WTC11 (cell line): ENCODE measurements around the gene IL16. TPM values are rescaled to one million over a fixed set of nuclear protein-coding genes. Genes with fewer than 3 reads are reported as not detected.

Experiments
- ATAC-seq: fragments of 200-7000 bp; cut with Tn5 transposase; 2 replicates; pipeline ENCODE4 v1.10.0; 2021; ENCODE audit warnings: mild to moderate bottlenecking, moderate library complexity
- CTCF ChIA-PET: fragments of 300-600 bp; sonication (Branson Sonifier 250); formaldehyde crosslinking; loops from one replicate; lab custom pipeline; 2021; ENCODE audit warnings: antibody characterized with exemption; lab: Charles Lee
- POLR2A ChIA-PET: fragments of 350-600 bp; sonication (Branson Sonifier 250); formaldehyde crosslinking; loops from one replicate; lab custom pipeline; 2021; ENCODE audit warnings: antibody characterized with exemption; lab: Charles Lee
- DNase-seq: peaks from one replicate; pipeline ENCODE4 v3.0.0; 2021; ENCODE audit warnings: low spot score
- H3K27ac Mint-ChIP-seq: 2 replicates; pipeline ENCODE4 v1.8.0; 2021; ENCODE audit warnings: mixed read lengths
- H3K27me3 Mint-ChIP-seq: 2 replicates; pipeline ENCODE4 v1.8.0; 2021; ENCODE audit warnings: low read depth, mild to moderate bottlenecking, moderate library complexity, mixed read lengths
- H3K36me3 Mint-ChIP-seq: 2 replicates; pipeline ENCODE4 v1.8.0; 2021; ENCODE audit warnings: mixed read lengths
- H3K4me1 Mint-ChIP-seq: 2 replicates; pipeline ENCODE4 v1.8.0; 2022; ENCODE audit warnings: mixed read lengths
- H3K4me3 Mint-ChIP-seq: 2 replicates; pipeline ENCODE4 v1.8.0; 2021; ENCODE audit warnings: mild to moderate bottlenecking, moderate library complexity, mixed read lengths
- H3K9me3 Mint-ChIP-seq: 2 replicates; pipeline ENCODE4 v1.8.0; 2021; ENCODE audit warnings: mixed read lengths
- CBFB ChIP-seq: sonication (generic); formaldehyde crosslinking; IDR thresholded peaks from 2 replicates; pipeline ENCODE4 v1.8.1; 2022; ENCODE audit warnings: mild to moderate bottlenecking, low read depth, missing genetic modification reagents
- CREB1 ChIP-seq: sonication (generic); formaldehyde crosslinking; IDR thresholded peaks from 2 replicates; pipeline ENCODE4 v1.8.0; 2023; ENCODE audit warnings: mild to moderate bottlenecking, missing genetic modification reagents
- E2F4 ChIP-seq: sonication (generic); formaldehyde crosslinking; IDR thresholded peaks from 2 replicates; pipeline ENCODE4 v1.8.1; 2022; ENCODE audit warnings: low read depth, mild to moderate bottlenecking, moderate library complexity, missing genetic modification reagents, borderline replicate concordance
- FOXP1 ChIP-seq: sonication (generic); formaldehyde crosslinking; IDR thresholded peaks from 2 replicates; pipeline ENCODE4 v1.8.0; 2022; ENCODE audit warnings: missing genetic modification reagents, mild to moderate bottlenecking, moderate library complexity, borderline replicate concordance
- GRHL2 ChIP-seq: fragments of 250-450 bp; sonication (Bioruptor Pico); IDR thresholded peaks from 2 replicates; pipeline ENCODE4 v1.8.0; 2022; ENCODE audit warnings: mild to moderate bottlenecking, moderate library complexity; ENCODE audit not compliant: insufficient replicate concordance, severe bottlenecking
- GTF2I ChIP-seq: fragments of 250-450 bp; sonication (Bioruptor Pico); conservative IDR thresholded peaks from 2 replicates; pipeline ENCODE4 v1.4.0; 2021; ENCODE audit warnings: mild to moderate bottlenecking
- HMGA2 ChIP-seq: fragments of 250-450 bp; sonication (Bioruptor Pico); IDR thresholded peaks from 2 replicates; pipeline ENCODE4 v1.4.0; 2021; ENCODE audit warnings: mild to moderate bottlenecking, moderate library complexity
- IRF2 ChIP-seq: sonication (generic); formaldehyde crosslinking; IDR thresholded peaks from 2 replicates; pipeline ENCODE4 v1.8.0; 2022; ENCODE audit warnings: low read depth, missing genetic modification reagents, borderline replicate concordance
- NFATC4 ChIP-seq: fragments of 250-450 bp; sonication (Bioruptor Pico); IDR thresholded peaks from 2 replicates; pipeline ENCODE4 v1.9.0; 2021; ENCODE audit warnings: mild to moderate bottlenecking
- NFE2L1 ChIP-seq: sonication (generic); formaldehyde crosslinking; IDR thresholded peaks from 2 replicates; pipeline ENCODE4 v1.8.1; 2023; ENCODE audit warnings: missing genetic modification reagents
- RELA ChIP-seq: sonication (generic); formaldehyde crosslinking; IDR thresholded peaks from 2 replicates; pipeline ENCODE4 v1.8.1; 2022; ENCODE audit warnings: missing genetic modification reagents, mild to moderate bottlenecking, borderline replicate concordance
- USF1 ChIP-seq: sonication (generic); formaldehyde crosslinking; IDR thresholded peaks from 2 replicates; pipeline ENCODE4 v1.8.0; 2022; ENCODE audit warnings: mild to moderate bottlenecking, missing genetic modification reagents
- ZNF219 ChIP-seq: sonication (generic); formaldehyde crosslinking; IDR thresholded peaks from 2 replicates; pipeline ENCODE4 v1.8.0; 2023; ENCODE audit warnings: missing genetic modification reagents, mild to moderate bottlenecking, borderline replicate concordance
- ZNF317 ChIP-seq: sonication (generic); formaldehyde crosslinking; IDR thresholded peaks from 2 replicates; pipeline ENCODE4 v1.8.1; 2023; ENCODE audit warnings: low read depth, mild to moderate bottlenecking, moderate library complexity, missing genetic modification reagents, borderline replicate concordance
- total RNA-seq: library from RNA; stranded (reverse); gene quantifications from 3 replicates; pipeline ENCODE4 v1.2.3, GENCODE V29; 2021
- TF ChIP-seq, protein P1 (sequence below): sonication (generic); formaldehyde crosslinking; IDR thresholded peaks from 2 replicates; pipeline ENCODE4 v1.8.0; 2022; ENCODE audit warnings: mild to moderate bottlenecking, missing genetic modification reagents
- TF ChIP-seq, protein P2 (sequence below): fragments of 200-600 bp; IDR thresholded peaks from 2 replicates; pipeline ENCODE4 v1.8.0; 2022; ENCODE audit warnings: antibody characterized with exemption
- TF ChIP-seq, protein P3 (sequence below): sonication (generic); formaldehyde crosslinking; IDR thresholded peaks from 2 replicates; pipeline ENCODE4 v1.8.1; 2022; ENCODE audit warnings: mild to moderate bottlenecking, missing genetic modification reagents, moderate library complexity, borderline replicate concordance
- TF ChIP-seq, protein P4 (sequence below): sonication (generic); formaldehyde crosslinking; IDR thresholded peaks from 2 replicates; pipeline ENCODE4 v1.8.0; 2023; ENCODE audit warnings: mild to moderate bottlenecking, missing genetic modification reagents

Gene IL16
- total RNA-seq, 1 experiment from 2014 or later: 0.61 TPM

DNA sequence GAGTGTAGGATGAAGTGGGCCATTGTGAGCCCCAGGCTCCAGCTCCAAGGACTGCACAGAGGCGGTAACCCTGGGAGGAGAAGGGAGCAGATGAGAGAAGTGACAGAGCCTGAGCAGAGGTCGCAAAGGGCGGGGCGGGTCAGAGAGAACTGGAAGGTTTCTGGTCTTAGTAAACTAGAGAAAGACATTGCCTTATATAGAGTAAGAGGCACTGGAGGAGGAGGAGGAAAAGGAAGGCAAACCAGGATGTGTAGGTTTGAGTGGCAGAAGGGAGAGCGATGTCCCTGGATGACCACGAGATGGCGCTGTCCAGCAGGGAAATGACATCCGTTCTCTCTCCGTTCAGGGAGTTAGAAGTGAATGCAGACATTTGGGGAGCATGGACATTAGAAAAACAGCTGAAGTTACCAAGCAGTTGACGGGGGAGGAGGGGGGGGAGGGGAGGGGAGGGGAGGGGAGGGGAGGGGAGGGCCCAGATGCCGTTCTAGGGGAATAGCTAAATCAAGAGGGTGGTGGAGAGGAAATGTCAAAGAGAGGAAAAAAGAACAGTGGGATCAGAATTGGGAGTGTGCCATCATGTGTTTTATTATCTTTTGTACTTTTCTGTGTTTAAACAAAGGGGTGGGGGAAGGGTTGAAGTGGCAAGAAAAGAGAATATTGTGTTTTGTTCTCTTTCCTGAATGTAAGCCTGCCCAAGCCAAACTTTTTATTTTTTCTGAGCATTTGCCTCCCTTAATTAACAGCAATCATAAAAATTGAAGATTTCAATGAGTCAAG lies 78.4 kb downstream of the IL16 start:
- H3K27me3 Mint-ChIP-seq: peaks cover 5% of the 10 kb centered on the region
- H3K9me3 Mint-ChIP-seq: peaks cover 32% of the 10 kb centered on the region
- peaks cover 19% of the 10 kb centered on the region for H3K36me3 Mint-ChIP-seq
- ATAC-seq: peak; percentile 99
- H3K4me3 Mint-ChIP-seq: no peak overlapping the region
- no peak overlapping the region for H3K27ac Mint-ChIP-seq
- ChIA-PET POLR2A (no interaction called here), CTCF (interaction anchor here (0.5 to 3.1 kb wide), 50 partner anchors 8 to 793 kb away, joined by 3 to 65 read pairs (median 4); partner anchors contain the start of genes STARD5, TLNRD1 and TMC3)
- TF ChIP-seq, protein P1, sequence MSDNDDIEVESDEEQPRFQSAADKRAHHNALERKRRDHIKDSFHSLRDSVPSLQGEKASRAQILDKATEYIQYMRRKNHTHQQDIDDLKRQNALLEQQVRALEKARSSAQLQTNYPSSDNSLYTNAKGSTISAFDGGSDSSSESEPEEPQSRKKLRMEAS (CRISPR knock-in tag): no peak
- no peak for TF ChIP-seq GRHL2 (CRISPR knock-in tag)
- TF ChIP-seq, protein P2, sequence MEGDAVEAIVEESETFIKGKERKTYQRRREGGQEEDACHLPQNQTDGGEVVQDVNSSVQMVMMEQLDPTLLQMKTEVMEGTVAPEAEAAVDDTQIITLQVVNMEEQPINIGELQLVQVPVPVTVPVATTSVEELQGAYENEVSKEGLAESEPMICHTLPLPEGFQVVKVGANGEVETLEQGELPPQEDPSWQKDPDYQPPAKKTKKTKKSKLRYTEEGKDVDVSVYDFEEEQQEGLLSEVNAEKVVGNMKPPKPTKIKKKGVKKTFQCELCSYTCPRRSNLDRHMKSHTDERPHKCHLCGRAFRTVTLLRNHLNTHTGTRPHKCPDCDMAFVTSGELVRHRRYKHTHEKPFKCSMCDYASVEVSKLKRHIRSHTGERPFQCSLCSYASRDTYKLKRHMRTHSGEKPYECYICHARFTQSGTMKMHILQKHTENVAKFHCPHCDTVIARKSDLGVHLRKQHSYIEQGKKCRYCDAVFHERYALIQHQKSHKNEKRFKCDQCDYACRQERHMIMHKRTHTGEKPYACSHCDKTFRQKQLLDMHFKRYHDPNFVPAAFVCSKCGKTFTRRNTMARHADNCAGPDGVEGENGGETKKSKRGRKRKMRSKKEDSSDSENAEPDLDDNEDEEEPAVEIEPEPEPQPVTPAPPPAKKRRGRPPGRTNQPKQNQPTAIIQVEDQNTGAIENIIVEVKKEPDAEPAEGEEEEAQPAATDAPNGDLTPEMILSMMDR: peak; percentile 82
- no peak for TF ChIP-seq E2F4
- H3K4me1 Mint-ChIP-seq: peaks cover 12% of the 10 kb centered on the region
- peak; percentile 89 for DNase-seq

- Mint-ChIP-seq H3K27ac (no peak overlapping the region), H3K4me3 (no peak overlapping the region), H3K4me1 (peaks cover 12% of the 10 kb centered on the region), H3K27me3 (peaks cover 5% of the 10 kb centered on the region), H3K9me3 (peaks cover 32% of the 10 kb centered on the region), H3K36me3 (peaks cover 19% of the 10 kb centered on the region)
- ATAC-seq (no peak), DNase-seq (no peak)
- TF ChIP-seq, protein P3, sequence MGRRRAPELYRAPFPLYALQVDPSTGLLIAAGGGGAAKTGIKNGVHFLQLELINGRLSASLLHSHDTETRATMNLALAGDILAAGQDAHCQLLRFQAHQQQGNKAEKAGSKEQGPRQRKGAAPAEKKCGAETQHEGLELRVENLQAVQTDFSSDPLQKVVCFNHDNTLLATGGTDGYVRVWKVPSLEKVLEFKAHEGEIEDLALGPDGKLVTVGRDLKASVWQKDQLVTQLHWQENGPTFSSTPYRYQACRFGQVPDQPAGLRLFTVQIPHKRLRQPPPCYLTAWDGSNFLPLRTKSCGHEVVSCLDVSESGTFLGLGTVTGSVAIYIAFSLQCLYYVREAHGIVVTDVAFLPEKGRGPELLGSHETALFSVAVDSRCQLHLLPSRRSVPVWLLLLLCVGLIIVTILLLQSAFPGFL: no peak
- TF ChIP-seq FOXP1 (CRISPR knock-in tag): no peak
- TF ChIP-seq NFE2L1 (CRISPR knock-in tag): no peak
- no peak for TF ChIP-seq CBFB (CRISPR knock-in tag)
- TF ChIP-seq HMGA2: no peak
- TF ChIP-seq GTF2I (CRISPR knock-in tag): no peak
- TF ChIP-seq CREB1 (CRISPR knock-in tag): no peak
- TF ChIP-seq NFATC4 (CRISPR knock-in tag): no peak
- TF ChIP-seq, protein P4, sequence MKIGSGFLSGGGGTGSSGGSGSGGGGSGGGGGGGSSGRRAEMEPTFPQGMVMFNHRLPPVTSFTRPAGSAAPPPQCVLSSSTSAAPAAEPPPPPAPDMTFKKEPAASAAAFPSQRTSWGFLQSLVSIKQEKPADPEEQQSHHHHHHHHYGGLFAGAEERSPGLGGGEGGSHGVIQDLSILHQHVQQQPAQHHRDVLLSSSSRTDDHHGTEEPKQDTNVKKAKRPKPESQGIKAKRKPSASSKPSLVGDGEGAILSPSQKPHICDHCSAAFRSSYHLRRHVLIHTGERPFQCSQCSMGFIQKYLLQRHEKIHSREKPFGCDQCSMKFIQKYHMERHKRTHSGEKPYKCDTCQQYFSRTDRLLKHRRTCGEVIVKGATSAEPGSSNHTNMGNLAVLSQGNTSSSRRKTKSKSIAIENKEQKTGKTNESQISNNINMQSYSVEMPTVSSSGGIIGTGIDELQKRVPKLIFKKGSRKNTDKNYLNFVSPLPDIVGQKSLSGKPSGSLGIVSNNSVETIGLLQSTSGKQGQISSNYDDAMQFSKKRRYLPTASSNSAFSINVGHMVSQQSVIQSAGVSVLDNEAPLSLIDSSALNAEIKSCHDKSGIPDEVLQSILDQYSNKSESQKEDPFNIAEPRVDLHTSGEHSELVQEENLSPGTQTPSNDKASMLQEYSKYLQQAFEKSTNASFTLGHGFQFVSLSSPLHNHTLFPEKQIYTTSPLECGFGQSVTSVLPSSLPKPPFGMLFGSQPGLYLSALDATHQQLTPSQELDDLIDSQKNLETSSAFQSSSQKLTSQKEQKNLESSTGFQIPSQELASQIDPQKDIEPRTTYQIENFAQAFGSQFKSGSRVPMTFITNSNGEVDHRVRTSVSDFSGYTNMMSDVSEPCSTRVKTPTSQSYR (CRISPR knock-in tag): no peak
- TF ChIP-seq ZNF317 (CRISPR knock-in tag): no peak
- no peak for TF ChIP-seq ZNF219 (CRISPR knock-in tag)
- no peak for TF ChIP-seq IRF2 (CRISPR knock-in tag)
- TF ChIP-seq USF1 (CRISPR knock-in tag): no peak
- TF ChIP-seq RELA (CRISPR knock-in tag): no peak
- ChIA-PET POLR2A (no interaction called here), CTCF (interaction anchor here (0.5 to 3.1 kb wide), 48 partner anchors 8 to 792 kb away, joined by 3 to 65 read pairs (median 4); partner anchors contain the start of genes STARD5, TLNRD1 and TMC3)
These were observed 79.2 kb downstream of the IL16 start for GRCh38 chr15:81275711-81276392.
